ENCODE data around the gene DNAJC5G. TPM values are rescaled to one million over a fixed set of nuclear protein-coding genes. Genes with fewer than 3 reads are reported as not detected.
A peak's percentile ranks its signal among the peaks of the same experiment; 100 is the strongest.
"Not testable (repeated sequence)": the region's sequence is repeated elsewhere in the genome, so short reads cannot be mapped to it uniquely, and the experiment has no call there.

Gene DNAJC5G
- total and polyA plus RNA-seq, 9 donors, result 0.16 to 0.83 (median 0.56) TPM; not detected in 6

- Histone ChIP-seq H3K4me3 (no peak overlapping the region), H3K36me3 (no peaks in the 10 kb centered on the region), H3K4me1 (ENCODE audit: insufficient read depth) (peaks cover 9% of the 10 kb centered on the region), H3K27ac (no peak overlapping the region), H3K27me3 (no peaks in the 10 kb centered on the region), H3K9me3 (no peaks in the 10 kb centered on the region)
- TF ChIP-seq EP300 (IDR thresholded peaks at IDR 0.05) (no peak), POLR2A (IDR thresholded peaks at IDR 0.05) (no peak), CTCF (IDR thresholded peaks at IDR 0.05) (peak in 1 of 3 donors; percentile 12)
- 2 to 4% (median 4%) methylated on average over 55 to 56 of the region's 56 CpGs for WGBS, 3 donors
- intact Hi-C loops (cut with DNase I), result no loop called here
- DNase-seq, result peak in 4 of 5 donors; percentile 39 to 71 (median 46)
Measured at GRCh38 chr2:27264753-27265535, 10.3 kb upstream of the DNAJC5G start.

- Histone ChIP-seq H3K27ac (no peak overlapping the region), H3K4me3 (no peak overlapping the region), H3K4me1 (ENCODE audit: insufficient read depth) (peaks cover 9% of the 10 kb centered on the region), H3K9me3 (no peaks in the 10 kb centered on the region), H3K27me3 (no peaks in the 10 kb centered on the region), H3K36me3 (no peaks in the 10 kb centered on the region)
- no peak for DNase-seq
- intact Hi-C loops (cut with DNase I), result no loop called here
- TF ChIP-seq CTCF (IDR thresholded peaks at IDR 0.05), result no peak
- no peak for TF ChIP-seq EP300 (IDR thresholded peaks at IDR 0.05)
- no peak for TF ChIP-seq POLR2A (IDR thresholded peaks at IDR 0.05)
Measured at GRCh38 chr2:27265536-27265870, 9.7 kb upstream of the DNAJC5G start.

- H3K36me3 ChIP-seq; H3K4me3 ChIP-seq; H3K27ac ChIP-seq; DNase-seq; H3K9me3 ChIP-seq; intact Hi-C loops (cut with DNase I); H3K4me1 ChIP-seq (ENCODE audit: insufficient read depth); H3K27me3 ChIP-seq: not testable (repeated sequence)
- 78 to 84% (median 82%) methylated on average over 13 of the region's 13 CpGs for WGBS, 3 donors
Measured at GRCh38 chr2:27268296-27268695, 6.9 kb upstream of the DNAJC5G start.

GRCh38 chr2:27270131-27270530 lies 5.1 kb upstream of the DNAJC5G start:
- Histone ChIP-seq H3K4me1 (ENCODE audit: insufficient read depth) (no peaks in the 10 kb centered on the region), H3K36me3 (no peaks in the 10 kb centered on the region), H3K27ac (no peak overlapping the region), H3K27me3 (no peaks in the 10 kb centered on the region), H3K9me3 (no peaks in the 10 kb centered on the region), H3K4me3 (no peak overlapping the region)
- TF ChIP-seq CTCF (IDR thresholded peaks at IDR 0.05), result no peak
- no peak for TF ChIP-seq POLR2A (IDR thresholded peaks at IDR 0.05)
- TF ChIP-seq EP300 (IDR thresholded peaks at IDR 0.05), result no peak
- no peak for DNase-seq
- intact Hi-C loops (cut with DNase I), result loop anchor here in 2 of 4 donors (10.0 kb wide), 2 partner anchors 175 to 305 kb away; no protein-coding TSS in a partner anchor
- WGBS, 3 donors, result 67 to 84% (median 70%) methylated on average over 3 of the region's 3 CpGs

- no peaks in the 10 kb centered on the region for H3K36me3 ChIP-seq
- intact Hi-C loops (cut with DNase I), result loop anchor here in 2 of 4 donors (10.0 kb wide), 2 partner anchors 176 to 306 kb away; no protein-coding TSS in a partner anchor
- no peak overlapping the region for H3K27ac ChIP-seq
- no peaks in the 10 kb centered on the region for H3K9me3 ChIP-seq
- WGBS, 3 donors, result 82 to 90% (median 86%) methylated on average over 2 of the region's 2 CpGs
- no peak overlapping the region for H3K4me3 ChIP-seq
- no peaks in the 10 kb centered on the region for H3K4me1 ChIP-seq (ENCODE audit: insufficient read depth)
- H3K27me3 ChIP-seq, result no peaks in the 10 kb centered on the region
- no peak for DNase-seq
- no peak for TF ChIP-seq CTCF (IDR thresholded peaks at IDR 0.05)
- TF ChIP-seq EP300 (IDR thresholded peaks at IDR 0.05), result no peak
- TF ChIP-seq POLR2A (IDR thresholded peaks at IDR 0.05), result no peak
Measured at GRCh38 chr2:27270670-27271069, 4.6 kb upstream of the DNAJC5G start.
